ENCODE data around the gene ZNF516.
A peak's percentile ranks its signal among the peaks of the same experiment; 100 is the strongest.

Gene ZNF516

GRCh38 chr18:76422121-76422520 is 72.9 kb downstream of the ZNF516 start:
- TF ChIP-seq CTCF (conservative IDR thresholded peaks at IDR 0.05) = no peak
- peak overlapping the region; percentile 70 for H3K27ac ChIP-seq

GRCh38 chr18:76421685-76422078 is 73.4 kb downstream of the ZNF516 start:
- no peak for TF ChIP-seq CTCF (conservative IDR thresholded peaks at IDR 0.05)
- peak overlapping the region; percentile 70 for H3K27ac ChIP-seq

GRCh38 chr18:76420898-76421684 is 74.0 kb downstream of the ZNF516 start:
- peak overlapping the region; percentile 70; the same call in 1 of the 2 replicates for H3K27ac ChIP-seq
- no peak for TF ChIP-seq CTCF (conservative IDR thresholded peaks at IDR 0.05)

GRCh38 chr18:76419811-76420210 is 75.2 kb downstream of the ZNF516 start:
- no peak overlapping the region for H3K27ac ChIP-seq
- no peak for TF ChIP-seq CTCF (conservative IDR thresholded peaks at IDR 0.05)

- TF ChIP-seq CTCF (conservative IDR thresholded peaks at IDR 0.05) = no peak
- no peak overlapping the region for H3K27ac ChIP-seq
Observed at GRCh38 chr18:76416911-76417310, 78.1 kb downstream of the ZNF516 start.

GRCh38 chr18:76414936-76415621 is 80.0 kb downstream of the ZNF516 start:
- no peak for TF ChIP-seq CTCF (conservative IDR thresholded peaks at IDR 0.05)

GRCh38 chr18:76412818-76413565 is 82.0 kb downstream of the ZNF516 start:
- no peak overlapping the region for H3K27ac ChIP-seq
- no peak for TF ChIP-seq CTCF (conservative IDR thresholded peaks at IDR 0.05)

More at GRCh38 chr18:76414936-76415621, 80.0 kb downstream of the ZNF516 start:
- no peak overlapping the region for H3K27ac ChIP-seq
